ENCODE measurements around the gene KCND2.

The KCND2 gene

DNA sequence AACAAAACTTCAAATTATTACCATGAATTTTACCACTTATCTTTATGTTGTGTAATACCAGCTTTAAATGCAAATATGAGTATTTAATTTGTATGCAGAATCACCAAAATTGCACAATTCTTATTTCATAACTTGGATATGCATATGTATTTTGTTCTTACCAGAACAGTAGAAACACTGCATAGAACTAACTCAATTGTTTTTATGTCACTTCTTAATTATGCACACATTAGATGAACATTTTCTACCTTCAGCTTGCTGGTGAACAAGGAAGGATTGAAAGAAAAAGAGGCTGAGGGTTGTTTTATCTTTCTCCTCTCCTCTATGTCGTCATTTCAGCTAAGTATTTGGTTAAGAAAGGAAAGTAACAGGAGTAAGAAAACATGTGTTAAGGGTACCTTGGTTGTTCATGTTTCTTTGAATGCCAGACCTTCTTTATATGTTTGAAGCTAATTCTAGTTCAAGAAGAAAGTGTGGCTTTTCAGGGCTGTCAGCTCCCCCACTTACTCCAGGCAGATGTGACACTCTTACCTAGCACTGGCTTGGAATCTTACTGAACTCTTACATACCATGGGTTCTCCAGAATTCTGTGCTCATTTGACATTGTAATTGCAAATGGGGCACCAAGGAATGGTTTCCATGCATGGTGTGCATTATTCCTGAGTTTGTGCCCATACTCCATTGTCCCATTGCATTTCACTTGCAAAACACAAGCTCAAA is 436.4 kb downstream of the KCND2 start:
- TF ChIP-seq CTCF (IDR thresholded peaks at IDR 0.05; ENCODE audit: low read depth, low read length, missing control alignments): no peak
- no peak for DNase-seq (ENCODE audit: low read depth)
- H3K4me3 ChIP-seq (ENCODE audit: low read depth, low read length): no peak overlapping the region

- no peak overlapping the region for H3K4me3 ChIP-seq (ENCODE audit: low read depth, low read length)
- DNase-seq (ENCODE audit: low read depth): no peak
- TF ChIP-seq CTCF (IDR thresholded peaks at IDR 0.05; ENCODE audit: low read depth, low read length, missing control alignments): no peak
These were observed 437.0 kb downstream of the KCND2 start for GRCh38 chr7:120709972-120710320.

DNA sequence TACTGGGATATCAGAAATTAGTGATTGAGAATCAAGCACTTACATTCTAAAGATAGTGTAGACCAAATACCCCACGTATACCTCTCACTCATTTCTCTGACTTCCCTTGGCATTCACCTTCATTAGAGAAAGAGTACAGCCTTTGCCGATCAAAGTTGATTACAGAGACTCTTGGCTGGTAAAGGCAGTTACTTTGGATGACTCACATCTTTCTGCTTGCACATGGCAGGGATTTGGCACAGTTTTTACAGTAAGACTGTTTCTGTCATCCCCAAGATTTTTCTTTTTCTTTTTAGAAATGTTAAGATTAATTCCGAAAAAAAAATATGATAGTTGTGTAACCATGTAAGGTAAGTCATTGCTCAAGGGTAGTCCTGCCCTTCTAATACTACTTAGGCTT is 442.0 kb downstream of the KCND2 start:
- H3K4me3 ChIP-seq (ENCODE audit: low read depth, low read length): no peak overlapping the region
- DNase-seq (ENCODE audit: low read depth): no peak

DNA sequence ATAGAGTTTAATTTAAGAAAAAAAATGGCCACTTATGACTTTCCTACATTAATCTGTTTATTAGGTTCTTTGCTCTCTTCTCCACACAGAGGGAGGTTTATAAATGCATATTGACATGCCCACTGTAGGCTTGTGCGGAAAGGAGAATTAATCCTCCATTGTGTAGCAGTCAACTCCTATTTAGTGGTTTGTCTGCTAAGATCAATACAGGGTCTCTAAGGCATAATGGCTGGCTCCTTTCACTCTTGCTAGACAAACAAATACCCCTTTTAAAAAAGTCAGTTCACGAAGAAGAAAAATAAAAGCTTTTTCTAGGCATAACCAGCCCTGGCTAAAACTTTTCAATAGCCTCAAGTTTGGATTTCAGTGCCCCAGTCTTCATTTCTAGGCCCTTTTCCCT is 443.3 kb downstream of the KCND2 start:
- no peak for DNase-seq (ENCODE audit: low read depth)
- TF ChIP-seq CTCF (IDR thresholded peaks at IDR 0.05; ENCODE audit: low read depth, low read length, missing control alignments): no peak
- H3K4me3 ChIP-seq (ENCODE audit: low read depth, low read length): no peak overlapping the region

More for the DNA sequence above, 442.0 kb downstream of the KCND2 start:
- no peak for TF ChIP-seq CTCF (IDR thresholded peaks at IDR 0.05; ENCODE audit: low read depth, low read length, missing control alignments)

DNA sequence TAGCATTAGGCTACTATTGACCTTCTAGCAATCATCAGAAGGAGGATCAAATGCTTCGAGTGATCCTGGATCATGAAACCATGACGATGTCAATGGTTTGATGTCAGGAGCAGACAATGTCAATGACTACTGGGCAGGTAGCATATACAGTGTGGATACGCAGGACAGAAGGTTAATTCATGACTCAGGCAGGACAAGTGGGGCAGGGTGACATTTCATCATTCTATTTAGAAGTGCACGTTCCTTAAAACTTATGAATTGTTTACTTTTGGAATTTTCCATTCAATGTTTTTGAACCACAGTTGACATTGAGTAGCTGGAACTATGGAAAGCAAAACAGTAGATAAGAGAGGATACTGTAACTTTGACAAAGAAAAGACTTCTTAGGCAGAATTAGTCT is 444.2 kb downstream of the KCND2 start:
- no peak for TF ChIP-seq CTCF (IDR thresholded peaks at IDR 0.05; ENCODE audit: low read depth, low read length, missing control alignments)
- no peak for DNase-seq (ENCODE audit: low read depth)
- no peak overlapping the region for H3K4me3 ChIP-seq (ENCODE audit: low read depth, low read length)

DNA sequence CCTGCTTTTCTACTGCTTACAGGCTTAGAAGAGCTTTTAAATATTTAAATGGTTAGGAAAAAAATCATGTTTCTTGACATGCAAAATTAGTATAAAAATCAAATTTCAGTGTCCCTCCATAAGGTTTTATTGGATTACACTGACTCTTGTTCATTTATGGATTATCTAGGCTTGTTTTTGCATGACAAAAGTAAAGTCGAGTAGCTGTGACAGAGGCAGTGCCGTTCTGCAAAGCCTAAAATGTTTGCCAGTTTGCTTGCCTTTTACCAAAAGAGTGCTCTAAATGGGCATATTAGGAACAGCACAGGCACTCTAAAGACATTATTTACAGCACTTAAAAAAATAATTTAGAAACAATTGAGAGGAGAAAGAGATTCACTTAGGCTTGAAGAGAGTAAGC is 445.4 kb downstream of the KCND2 start:
- TF ChIP-seq CTCF (IDR thresholded peaks at IDR 0.05; ENCODE audit: low read depth, low read length, missing control alignments): no peak
- DNase-seq (ENCODE audit: low read depth): no peak

DNA sequence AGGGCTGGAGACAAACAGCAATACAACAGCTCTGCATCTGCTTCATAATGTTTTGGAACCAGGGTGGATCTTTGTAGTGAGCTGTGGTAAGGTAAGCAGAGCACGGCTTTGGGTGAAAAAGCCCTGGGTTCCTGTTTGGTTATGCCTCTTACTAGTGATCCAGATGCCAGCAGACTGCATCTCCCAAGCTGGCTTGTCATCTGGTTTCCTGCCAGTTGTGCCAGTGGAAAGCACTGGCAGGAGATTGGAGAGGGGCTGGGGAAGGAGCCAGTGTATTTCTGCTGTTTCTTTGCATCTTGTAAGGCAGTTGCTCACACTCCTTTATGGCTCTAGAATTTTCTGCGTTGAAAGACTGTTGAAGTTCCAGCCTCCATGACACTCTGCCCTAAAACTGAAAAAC is 447.3 kb downstream of the KCND2 start:
- TF ChIP-seq CTCF (IDR thresholded peaks at IDR 0.05; ENCODE audit: low read depth, low read length, missing control alignments): no peak
- no peak for DNase-seq (ENCODE audit: low read depth)

More for the DNA sequence above, 445.4 kb downstream of the KCND2 start:
- no peak overlapping the region for H3K4me3 ChIP-seq (ENCODE audit: low read depth, low read length)

More for the DNA sequence above, 447.3 kb downstream of the KCND2 start:
- H3K4me3 ChIP-seq (ENCODE audit: low read depth, low read length): no peak overlapping the region
